ENCODE data around the gene NRL.
A peak's percentile ranks its signal among the peaks of the same experiment; 100 is the strongest.

The NRL gene

DNA sequence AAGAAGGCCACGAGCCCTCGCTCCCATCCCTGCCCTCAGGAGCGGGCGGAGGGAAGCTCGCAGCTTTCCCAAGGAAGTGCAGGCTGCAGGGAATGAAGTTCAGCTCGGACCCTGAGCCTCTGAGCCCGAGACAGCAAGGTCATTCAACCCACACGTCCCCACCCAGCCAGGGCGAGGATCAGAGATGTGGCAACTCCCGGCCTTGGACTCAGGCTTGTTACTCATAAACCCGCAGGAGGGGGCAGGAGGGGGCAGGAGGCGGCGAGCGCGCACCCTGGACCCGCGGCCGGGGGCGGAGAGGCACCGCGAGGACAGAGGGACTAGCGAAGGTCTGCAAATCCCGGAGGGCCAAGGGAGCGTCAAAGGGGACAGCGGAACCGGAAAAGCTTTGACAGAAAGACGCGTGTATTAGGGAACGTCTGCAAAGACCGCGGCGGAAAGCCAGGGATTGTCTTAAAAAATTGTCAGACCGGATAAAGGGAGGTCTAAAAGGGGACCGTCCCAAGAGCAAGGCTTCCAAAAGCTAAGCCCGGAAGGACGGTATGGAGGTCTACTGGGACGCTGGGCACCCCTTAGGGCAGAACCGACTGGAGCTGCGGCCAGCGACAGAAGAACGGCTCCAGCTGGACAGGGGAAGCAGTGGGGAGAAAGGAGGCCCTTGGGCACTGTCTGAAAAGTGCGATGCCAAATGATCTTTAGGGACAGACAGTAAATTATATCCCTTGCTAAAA is 783 bp downstream of the NRL start:
- Histone ChIP-seq H3K27me3 (ENCODE audit: control insufficient read depth, insufficient read depth, low read length) (no peaks in the 10 kb centered on the region), H3K27ac (peak overlapping the region; percentile 100), H3K4me2 (ENCODE audit: low read length) (peak overlapping the region; percentile 84), H3K4me1 (peaks cover 14% of the 10 kb centered on the region), H3K79me2 (peaks cover 22% of the 10 kb centered on the region), H3K36me3 (ENCODE audit: control insufficient read depth, insufficient read depth, low read length) (no peaks in the 10 kb centered on the region), H3K4me3 (ENCODE audit: low read depth, low read length) (peak overlapping the region; percentile 99), H2AFZ (peak overlapping the region; percentile 86), H3K9me3 (ENCODE audit: control insufficient read depth, low read length) (no peaks in the 10 kb centered on the region), H3K9ac (peak overlapping the region; percentile 61)
- TF ChIP-seq, protein P1, sequence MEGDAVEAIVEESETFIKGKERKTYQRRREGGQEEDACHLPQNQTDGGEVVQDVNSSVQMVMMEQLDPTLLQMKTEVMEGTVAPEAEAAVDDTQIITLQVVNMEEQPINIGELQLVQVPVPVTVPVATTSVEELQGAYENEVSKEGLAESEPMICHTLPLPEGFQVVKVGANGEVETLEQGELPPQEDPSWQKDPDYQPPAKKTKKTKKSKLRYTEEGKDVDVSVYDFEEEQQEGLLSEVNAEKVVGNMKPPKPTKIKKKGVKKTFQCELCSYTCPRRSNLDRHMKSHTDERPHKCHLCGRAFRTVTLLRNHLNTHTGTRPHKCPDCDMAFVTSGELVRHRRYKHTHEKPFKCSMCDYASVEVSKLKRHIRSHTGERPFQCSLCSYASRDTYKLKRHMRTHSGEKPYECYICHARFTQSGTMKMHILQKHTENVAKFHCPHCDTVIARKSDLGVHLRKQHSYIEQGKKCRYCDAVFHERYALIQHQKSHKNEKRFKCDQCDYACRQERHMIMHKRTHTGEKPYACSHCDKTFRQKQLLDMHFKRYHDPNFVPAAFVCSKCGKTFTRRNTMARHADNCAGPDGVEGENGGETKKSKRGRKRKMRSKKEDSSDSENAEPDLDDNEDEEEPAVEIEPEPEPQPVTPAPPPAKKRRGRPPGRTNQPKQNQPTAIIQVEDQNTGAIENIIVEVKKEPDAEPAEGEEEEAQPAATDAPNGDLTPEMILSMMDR (IDR thresholded peaks at IDR 0.05) = no peak

DNA sequence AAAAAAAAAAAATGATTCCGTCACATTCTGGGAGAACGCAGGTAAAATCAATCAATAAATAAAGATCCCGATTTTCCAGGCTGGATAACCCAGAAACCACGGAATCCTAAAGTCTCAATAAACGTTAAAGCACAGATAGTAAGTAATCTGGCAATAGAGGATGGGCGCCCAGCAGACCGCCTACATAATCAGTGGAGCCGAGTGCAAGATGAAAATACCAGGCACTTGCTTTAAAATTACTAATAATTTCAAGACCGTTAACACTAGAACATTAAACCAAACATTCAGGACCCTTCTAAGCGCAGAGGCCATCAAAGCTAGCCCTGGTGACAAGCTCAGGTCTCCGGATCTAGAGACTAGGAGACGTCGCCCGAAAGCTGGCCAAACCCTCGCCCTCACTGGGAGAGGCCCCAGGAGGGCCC is 1.4 kb downstream of the NRL start:
- peak overlapping the region; percentile 99 for H3K4me3 ChIP-seq (ENCODE audit: low read depth, low read length)
- no peaks in the 10 kb centered on the region for H3K9me3 ChIP-seq (ENCODE audit: control insufficient read depth, low read length)
- TF ChIP-seq, protein P1 (IDR thresholded peaks at IDR 0.05) = no peak
- H2AFZ ChIP-seq = peak overlapping the region; percentile 86
- H3K36me3 ChIP-seq (ENCODE audit: control insufficient read depth, insufficient read depth, low read length) = no peaks in the 10 kb centered on the region
- no peaks in the 10 kb centered on the region for H3K27me3 ChIP-seq (ENCODE audit: control insufficient read depth, insufficient read depth, low read length)
- peaks cover 26% of the 10 kb centered on the region for H3K79me2 ChIP-seq
- H3K9ac ChIP-seq = peak overlapping the region; percentile 61
- H3K4me2 ChIP-seq (ENCODE audit: low read length) = peak overlapping the region; percentile 84
- H3K27ac ChIP-seq = peak overlapping the region; percentile 100
- peaks cover 19% of the 10 kb centered on the region for H3K4me1 ChIP-seq

- no peak overlapping the region for H3K9ac ChIP-seq
Measured at GRCh38 chr14:24110523-24110922, 4.2 kb downstream of the NRL start.

DNA sequence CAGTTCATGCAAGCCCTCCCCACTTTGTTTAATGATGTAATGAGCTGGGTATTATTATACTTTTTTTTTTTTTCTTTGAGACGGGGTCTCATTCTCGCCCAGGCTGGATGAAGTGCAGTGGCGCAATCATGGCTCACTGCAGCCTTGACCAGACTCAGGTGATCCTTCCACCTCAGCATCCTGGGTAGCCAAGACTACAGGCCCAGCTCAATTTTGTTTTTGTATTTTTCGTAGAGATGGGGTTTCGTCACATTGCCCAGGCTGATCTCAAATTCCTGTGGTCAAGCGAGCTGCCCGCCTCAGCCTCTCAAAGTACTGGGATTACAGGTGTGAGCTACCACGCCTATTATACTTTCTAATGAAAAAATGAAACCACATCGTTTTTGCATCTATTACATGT is 4.7 kb downstream of the NRL start:
- peaks cover 22% of the 10 kb centered on the region for H3K79me2 ChIP-seq
- no peak overlapping the region for H3K4me2 ChIP-seq (ENCODE audit: low read length)
- H3K27me3 ChIP-seq (ENCODE audit: control insufficient read depth, insufficient read depth, low read length) = no peaks in the 10 kb centered on the region
- TF ChIP-seq, protein P1 (IDR thresholded peaks at IDR 0.05) = no peak
- no peak overlapping the region for H3K9ac ChIP-seq
- H3K4me1 ChIP-seq = peaks cover 9% of the 10 kb centered on the region
- H3K27ac ChIP-seq = no peak overlapping the region
- H3K4me3 ChIP-seq (ENCODE audit: low read depth, low read length) = no peak overlapping the region
- H3K36me3 ChIP-seq (ENCODE audit: control insufficient read depth, insufficient read depth, low read length) = no peaks in the 10 kb centered on the region
- no peak overlapping the region for H2AFZ ChIP-seq
- H3K9me3 ChIP-seq (ENCODE audit: control insufficient read depth, low read length) = no peaks in the 10 kb centered on the region

More at GRCh38 chr14:24110523-24110922, 4.2 kb downstream of the NRL start:
- no peaks in the 10 kb centered on the region for H3K36me3 ChIP-seq (ENCODE audit: control insufficient read depth, insufficient read depth, low read length)
- no peaks in the 10 kb centered on the region for H3K27me3 ChIP-seq (ENCODE audit: control insufficient read depth, insufficient read depth, low read length)
- TF ChIP-seq, protein P1 (IDR thresholded peaks at IDR 0.05) = no peak
- H3K4me2 ChIP-seq (ENCODE audit: low read length) = no peak overlapping the region
- no peaks in the 10 kb centered on the region for H3K9me3 ChIP-seq (ENCODE audit: control insufficient read depth, low read length)
- peaks cover 9% of the 10 kb centered on the region for H3K4me1 ChIP-seq
- no peak overlapping the region for H2AFZ ChIP-seq
- H3K4me3 ChIP-seq (ENCODE audit: low read depth, low read length) = no peak overlapping the region
- peaks cover 24% of the 10 kb centered on the region for H3K79me2 ChIP-seq
- no peak overlapping the region for H3K27ac ChIP-seq
